GM23338 (cell line): Measurements from ENCODE around the gene SLC25A10.
"Not testable (repeated sequence)": the region's sequence is repeated elsewhere in the genome, so short reads cannot be mapped to it uniquely, and the experiment has no call there.

Experiments used
- CREB1 ChIP-seq: fragments of 250-450 bp; sonication (Bioruptor Pico); IDR thresholded peaks from 2 replicates; pipeline ENCODE4 v1.5.0; 2020; ENCODE audit warnings: low read depth, mild to moderate bottlenecking, moderate library complexity
- EZH2 ChIP-seq: fragments of 200-600 bp; sonication (generic); IDR thresholded peaks from one replicate; pipeline ENCODE4 v1.8.0; 2017; ENCODE audit warnings: antibody characterized with exemption, mild to moderate bottlenecking, low read depth; ENCODE audit not compliant: unreplicated experiment
- EZH2phosphoT487 ChIP-seq: fragments of 200-600 bp; sonication (generic); IDR thresholded peaks from one replicate; pipeline ENCODE4 v1.8.1; 2018; ENCODE audit warnings: antibody characterized with exemption; ENCODE audit not compliant: unreplicated experiment
- POLR2AphosphoS5 ChIP-seq: IDR thresholded peaks from 2 replicates; pipeline ENCODE4 v1.6.1; 2016; ENCODE audit warnings: antibody characterized with exemption, low read depth
- STAT1 ChIP-seq: IDR thresholded peaks from one replicate; pipeline ENCODE4 v1.6.1; 2016; ENCODE audit warnings: antibody characterized with exemption; ENCODE audit not compliant: unreplicated experiment
- TF ChIP-seq, protein P1 (sequence below), 2 experiments: fragments of 200-600 bp in 1 of 2; sonication (generic) in 1 of 2; conservative IDR thresholded peaks; 2 replicates each; pipeline versions ENCODE4 v1.5.1 to v1.6.1; 2016 to 2017; ENCODE audit warnings: antibody characterized with exemption in 2 of 2, low read depth in 2 of 2, mild to moderate bottlenecking in 2 of 2, moderate library complexity in 1 of 2
- TF ChIP-seq, protein P2 (sequence below): IDR thresholded peaks from one replicate; pipeline ENCODE4 v1.6.1; 2018; ENCODE audit warnings: antibody characterized with exemption; ENCODE audit not compliant: unreplicated experiment

DNA sequence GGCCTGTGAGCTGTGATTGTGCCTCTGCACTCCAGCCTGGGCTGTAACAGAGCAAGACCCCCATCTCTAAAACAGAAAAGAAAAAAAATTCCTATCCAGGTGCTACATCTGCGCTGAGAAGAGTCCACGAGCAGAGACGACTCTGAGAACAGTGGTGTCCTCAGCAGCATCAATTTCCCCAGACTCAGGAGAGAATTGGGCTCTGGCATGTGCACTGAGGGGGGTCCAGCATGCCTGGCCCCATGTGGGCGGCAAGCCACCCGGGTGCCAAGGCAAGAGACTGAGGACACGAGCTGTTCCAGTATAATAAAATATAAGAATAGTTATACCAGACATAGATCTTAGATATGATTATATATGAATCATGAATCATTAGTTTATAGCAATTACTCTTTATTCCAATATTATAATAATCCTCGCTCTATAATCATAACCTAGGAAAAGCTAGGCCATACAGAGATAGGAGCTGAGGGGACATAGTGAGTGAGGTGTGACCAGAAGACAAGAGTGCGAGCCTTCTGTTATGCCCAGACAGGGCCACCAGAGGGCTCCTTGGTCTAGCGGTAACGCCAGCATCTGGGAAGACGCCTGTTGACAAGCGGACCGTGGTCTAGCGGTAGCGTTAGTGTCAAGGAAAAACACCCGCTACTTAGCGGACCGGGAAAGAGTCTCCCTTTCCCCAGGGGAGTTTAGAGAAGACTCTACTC is 36.4 kb upstream of the SLC25A10 start:
- TF ChIP-seq, protein P1, sequence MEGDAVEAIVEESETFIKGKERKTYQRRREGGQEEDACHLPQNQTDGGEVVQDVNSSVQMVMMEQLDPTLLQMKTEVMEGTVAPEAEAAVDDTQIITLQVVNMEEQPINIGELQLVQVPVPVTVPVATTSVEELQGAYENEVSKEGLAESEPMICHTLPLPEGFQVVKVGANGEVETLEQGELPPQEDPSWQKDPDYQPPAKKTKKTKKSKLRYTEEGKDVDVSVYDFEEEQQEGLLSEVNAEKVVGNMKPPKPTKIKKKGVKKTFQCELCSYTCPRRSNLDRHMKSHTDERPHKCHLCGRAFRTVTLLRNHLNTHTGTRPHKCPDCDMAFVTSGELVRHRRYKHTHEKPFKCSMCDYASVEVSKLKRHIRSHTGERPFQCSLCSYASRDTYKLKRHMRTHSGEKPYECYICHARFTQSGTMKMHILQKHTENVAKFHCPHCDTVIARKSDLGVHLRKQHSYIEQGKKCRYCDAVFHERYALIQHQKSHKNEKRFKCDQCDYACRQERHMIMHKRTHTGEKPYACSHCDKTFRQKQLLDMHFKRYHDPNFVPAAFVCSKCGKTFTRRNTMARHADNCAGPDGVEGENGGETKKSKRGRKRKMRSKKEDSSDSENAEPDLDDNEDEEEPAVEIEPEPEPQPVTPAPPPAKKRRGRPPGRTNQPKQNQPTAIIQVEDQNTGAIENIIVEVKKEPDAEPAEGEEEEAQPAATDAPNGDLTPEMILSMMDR (conservative IDR thresholded peaks at IDR 0.05; ENCODE audit: low read depth in 2 of 2) = peak; percentile 55 to 56
- TF ChIP-seq, protein P2, sequence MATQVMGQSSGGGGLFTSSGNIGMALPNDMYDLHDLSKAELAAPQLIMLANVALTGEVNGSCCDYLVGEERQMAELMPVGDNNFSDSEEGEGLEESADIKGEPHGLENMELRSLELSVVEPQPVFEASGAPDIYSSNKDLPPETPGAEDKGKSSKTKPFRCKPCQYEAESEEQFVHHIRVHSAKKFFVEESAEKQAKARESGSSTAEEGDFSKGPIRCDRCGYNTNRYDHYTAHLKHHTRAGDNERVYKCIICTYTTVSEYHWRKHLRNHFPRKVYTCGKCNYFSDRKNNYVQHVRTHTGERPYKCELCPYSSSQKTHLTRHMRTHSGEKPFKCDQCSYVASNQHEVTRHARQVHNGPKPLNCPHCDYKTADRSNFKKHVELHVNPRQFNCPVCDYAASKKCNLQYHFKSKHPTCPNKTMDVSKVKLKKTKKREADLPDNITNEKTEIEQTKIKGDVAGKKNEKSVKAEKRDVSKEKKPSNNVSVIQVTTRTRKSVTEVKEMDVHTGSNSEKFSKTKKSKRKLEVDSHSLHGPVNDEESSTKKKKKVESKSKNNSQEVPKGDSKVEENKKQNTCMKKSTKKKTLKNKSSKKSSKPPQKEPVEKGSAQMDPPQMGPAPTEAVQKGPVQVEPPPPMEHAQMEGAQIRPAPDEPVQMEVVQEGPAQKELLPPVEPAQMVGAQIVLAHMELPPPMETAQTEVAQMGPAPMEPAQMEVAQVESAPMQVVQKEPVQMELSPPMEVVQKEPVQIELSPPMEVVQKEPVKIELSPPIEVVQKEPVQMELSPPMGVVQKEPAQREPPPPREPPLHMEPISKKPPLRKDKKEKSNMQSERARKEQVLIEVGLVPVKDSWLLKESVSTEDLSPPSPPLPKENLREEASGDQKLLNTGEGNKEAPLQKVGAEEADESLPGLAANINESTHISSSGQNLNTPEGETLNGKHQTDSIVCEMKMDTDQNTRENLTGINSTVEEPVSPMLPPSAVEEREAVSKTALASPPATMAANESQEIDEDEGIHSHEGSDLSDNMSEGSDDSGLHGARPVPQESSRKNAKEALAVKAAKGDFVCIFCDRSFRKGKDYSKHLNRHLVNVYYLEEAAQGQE = not testable (repeated sequence)
- TF ChIP-seq CREB1 (CRISPR knock-in tag); EZH2phosphoT487; EZH2; STAT1; POLR2AphosphoS5: not testable (repeated sequence)
